ENCODE measurements around the gene JAKMIP2. TPM values are rescaled to one million over a fixed set of nuclear protein-coding genes. Genes with fewer than 3 reads are reported as not detected.

JAKMIP2 gene
- total and polyA plus RNA-seq, 2 donors (not counting 3 experiments of a cell fraction or from before 2014, with no cell fraction given): not detected

DNA sequence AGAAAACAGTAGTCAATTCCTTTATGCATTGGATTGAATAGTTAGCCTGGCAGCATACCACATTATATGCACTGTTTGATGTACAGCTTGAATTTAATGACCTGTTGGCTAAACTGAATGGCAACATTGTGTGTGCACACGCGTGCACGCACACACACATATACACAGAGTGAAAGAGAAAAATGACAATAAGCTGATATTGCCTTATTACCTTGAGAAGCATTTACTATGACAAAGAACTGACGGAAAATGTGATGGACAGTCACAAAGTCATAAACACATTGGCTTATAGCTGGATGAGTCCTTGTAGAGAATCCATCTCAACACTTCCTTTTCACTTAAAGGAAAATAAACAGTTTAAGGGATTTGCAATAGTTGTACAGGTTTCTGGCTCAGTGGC, 15.5 kb downstream of the JAKMIP2 start:
- no peak overlapping the region for H3K4me2 ChIP-seq (ENCODE audit: insufficient read depth, low read length)
- no peak overlapping the region for H3K27ac ChIP-seq (ENCODE audit: insufficient read depth, low read depth, low read length)
- no peaks in the 10 kb centered on the region for H3K79me2 ChIP-seq (ENCODE audit: control insufficient read depth, insufficient read depth, low read length)
- dilution Hi-C loops (cut with MboI; ENCODE audit: extremely low pct_ligation_motif_present, low sequenced_read_pairs): no loop called here
- intact Hi-C loops (cut with micrococcal nuclease): no loop called here
- ChIA-PET POLR2A (no interaction called here), CTCF (interaction anchor here (0.8 kb wide), 1 partner anchor 12 kb away, joined by 4 read pairs; no protein-coding TSS in a partner anchor)
- no peaks in the 10 kb centered on the region for H3K9me1 ChIP-seq (replicated peaks; ENCODE audit: control insufficient read depth, extremely low read depth, insufficient read depth, low read length)
- DNase-seq (ENCODE audit: low read depth, low spot score): no peak
- H3K4me3 ChIP-seq (replicated peaks in 1 of 3; ENCODE audit: insufficient read depth in 1 of 3, low read depth in 1 of 3, low read length in 3 of 3): no peak overlapping the region
- no peak overlapping the region for H3K9ac ChIP-seq (replicated peaks; ENCODE audit: extremely low read depth, insufficient read depth, low read length)
- no peak overlapping the region for H2AFZ ChIP-seq (ENCODE audit: low read depth, low read length)
- no peaks in the 10 kb centered on the region for H3K36me3 ChIP-seq (ENCODE audit: control insufficient read depth in 2 of 2, extremely low read depth in 1 of 2, insufficient read depth in 2 of 2, low read length in 2 of 2)
- no peak for TF ChIP-seq JUN (IDR thresholded peaks at IDR 0.05; ENCODE audit: borderline replicate concordance, insufficient read depth, insufficient read length, low read depth)
- TF ChIP-seq, protein P1, sequence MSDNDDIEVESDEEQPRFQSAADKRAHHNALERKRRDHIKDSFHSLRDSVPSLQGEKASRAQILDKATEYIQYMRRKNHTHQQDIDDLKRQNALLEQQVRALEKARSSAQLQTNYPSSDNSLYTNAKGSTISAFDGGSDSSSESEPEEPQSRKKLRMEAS (IDR thresholded peaks at IDR 0.05; ENCODE audit: insufficient read depth, insufficient read length): no peak
- TF ChIP-seq GATA2 (IDR thresholded peaks at IDR 0.05; ENCODE audit: insufficient read depth, insufficient read length, low read depth, low read length): no peak
- no peak for TF ChIP-seq EZH2 (IDR thresholded peaks at IDR 0.05; ENCODE audit: borderline replicate concordance, low read depth, low read length, severe bottlenecking)
- no peak for TF ChIP-seq POLR2A (IDR thresholded peaks at IDR 0.05; ENCODE audit: low read depth, low read length)
- no peak for TF ChIP-seq POLR2AphosphoS5 (IDR thresholded peaks at IDR 0.05; ENCODE audit: insufficient read depth, low read depth, low read length)
- no peak for TF ChIP-seq FOS (IDR thresholded peaks at IDR 0.05; ENCODE audit: borderline replicate concordance, insufficient read depth, low read length)
- no peak for TF ChIP-seq MYC (IDR thresholded peaks at IDR 0.05; ENCODE audit: low read depth, low read length)
- TF ChIP-seq, protein P2, sequence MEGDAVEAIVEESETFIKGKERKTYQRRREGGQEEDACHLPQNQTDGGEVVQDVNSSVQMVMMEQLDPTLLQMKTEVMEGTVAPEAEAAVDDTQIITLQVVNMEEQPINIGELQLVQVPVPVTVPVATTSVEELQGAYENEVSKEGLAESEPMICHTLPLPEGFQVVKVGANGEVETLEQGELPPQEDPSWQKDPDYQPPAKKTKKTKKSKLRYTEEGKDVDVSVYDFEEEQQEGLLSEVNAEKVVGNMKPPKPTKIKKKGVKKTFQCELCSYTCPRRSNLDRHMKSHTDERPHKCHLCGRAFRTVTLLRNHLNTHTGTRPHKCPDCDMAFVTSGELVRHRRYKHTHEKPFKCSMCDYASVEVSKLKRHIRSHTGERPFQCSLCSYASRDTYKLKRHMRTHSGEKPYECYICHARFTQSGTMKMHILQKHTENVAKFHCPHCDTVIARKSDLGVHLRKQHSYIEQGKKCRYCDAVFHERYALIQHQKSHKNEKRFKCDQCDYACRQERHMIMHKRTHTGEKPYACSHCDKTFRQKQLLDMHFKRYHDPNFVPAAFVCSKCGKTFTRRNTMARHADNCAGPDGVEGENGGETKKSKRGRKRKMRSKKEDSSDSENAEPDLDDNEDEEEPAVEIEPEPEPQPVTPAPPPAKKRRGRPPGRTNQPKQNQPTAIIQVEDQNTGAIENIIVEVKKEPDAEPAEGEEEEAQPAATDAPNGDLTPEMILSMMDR (IDR thresholded peaks at IDR 0.05; ENCODE audit: extremely low read depth in 1 of 2, insufficient read depth in 1 of 2, low read depth in 1 of 2, low read length in 2 of 2): no peak
- H4K20me1 ChIP-seq (replicated peaks; ENCODE audit: control insufficient read depth, extremely low read depth, insufficient read depth, low read length): no peaks in the 10 kb centered on the region
- no peak for FAIRE-seq
- no peaks in the 10 kb centered on the region for H3K9me3 ChIP-seq (replicated peaks; ENCODE audit: control insufficient read depth, insufficient read depth, low read length)
- H3K4me1 ChIP-seq (ENCODE audit: control insufficient read depth, extremely low read depth, insufficient read depth, low read length): no peaks in the 10 kb centered on the region
- peaks cover 2% of the 10 kb centered on the region in 2 experiments for H3K27me3 ChIP-seq (ENCODE audit: control insufficient read depth in 2 of 2, insufficient read depth in 2 of 2, low read length in 2 of 2)
- no TSS peak for BruUV-seq (replicated peaks)
